ENCODE measurements around the gene SMIM28.

SMIM28 gene

GRCh38 chr6:138374815-138375214 lies 2.9 kb upstream of the SMIM28 start:
- DNase-seq = no peak

GRCh38 chr6:138377042-138377441 lies 663 bp upstream of the SMIM28 start:
- DNase-seq = no peak

GRCh38 chr6:138378463-138378862 lies 758 bp downstream of the SMIM28 start:
- no peak for DNase-seq

- no peak for DNase-seq
Measured at GRCh38 chr6:138382498-138383265, 5.0 kb downstream of the SMIM28 start.

GRCh38 chr6:138383776-138384175 lies 6.1 kb downstream of the SMIM28 start:
- no peak for DNase-seq

- DNase-seq = no peak
Measured at GRCh38 chr6:138386897-138387296, 9.2 kb downstream of the SMIM28 start.

- no peak for DNase-seq
Measured at GRCh38 chr6:138387577-138388368, 10.1 kb downstream of the SMIM28 start.

GRCh38 chr6:138389551-138389950 lies 11.8 kb downstream of the SMIM28 start:
- DNase-seq = no peak

GRCh38 chr6:138393871-138394783 lies 16.4 kb downstream of the SMIM28 start:
- DNase-seq = no peak

- no peak for DNase-seq
Measured at GRCh38 chr6:138396709-138397108, 19.0 kb downstream of the SMIM28 start.

- DNase-seq = no peak
Measured at GRCh38 chr6:138397128-138398122, 19.7 kb downstream of the SMIM28 start.

- no peak for DNase-seq
Measured at GRCh38 chr6:138400326-138400725, 22.6 kb downstream of the SMIM28 start.

- no peak for DNase-seq
Measured at GRCh38 chr6:138401960-138402837, 24.5 kb downstream of the SMIM28 start.

- DNase-seq = no peak
Measured at GRCh38 chr6:138402838-138403187, 25.1 kb downstream of the SMIM28 start.

GRCh38 chr6:138403324-138403800 lies 25.7 kb downstream of the SMIM28 start:
- no peak for DNase-seq

GRCh38 chr6:138403801-138404665 lies 26.3 kb downstream of the SMIM28 start, which contains the start of gene HEBP2:
Gene HEBP2, plus strand, starts transcription at chr6:138404223. Its CDS starts 273 bp downstream, at chr6:138404496.
- peak; percentile 79 to 91 for DNase-seq

- no peak for DNase-seq
Measured at GRCh38 chr6:138404666-138405337, 27.1 kb downstream of the SMIM28 start.

GRCh38 chr6:138405816-138406413 lies 28.2 kb downstream of the SMIM28 start:
- peak; percentile 39 to 86 for DNase-seq

All from NCI-H187 (cell line).